WTC11 (cell line): ENCODE results near the gene COX7A2.

Source experiments
- SP1 ChIP-seq: sonication (generic); formaldehyde crosslinking; conservative IDR thresholded peaks from 2 replicates; pipeline ENCODE4 v1.8.1; 2022; ENCODE audit warnings: missing genetic modification reagents
- TF ChIP-seq, protein P1 (sequence below): fragments of 200-600 bp; IDR thresholded peaks from 2 replicates; pipeline ENCODE4 v1.8.0; 2022; ENCODE audit warnings: antibody characterized with exemption

DNA sequence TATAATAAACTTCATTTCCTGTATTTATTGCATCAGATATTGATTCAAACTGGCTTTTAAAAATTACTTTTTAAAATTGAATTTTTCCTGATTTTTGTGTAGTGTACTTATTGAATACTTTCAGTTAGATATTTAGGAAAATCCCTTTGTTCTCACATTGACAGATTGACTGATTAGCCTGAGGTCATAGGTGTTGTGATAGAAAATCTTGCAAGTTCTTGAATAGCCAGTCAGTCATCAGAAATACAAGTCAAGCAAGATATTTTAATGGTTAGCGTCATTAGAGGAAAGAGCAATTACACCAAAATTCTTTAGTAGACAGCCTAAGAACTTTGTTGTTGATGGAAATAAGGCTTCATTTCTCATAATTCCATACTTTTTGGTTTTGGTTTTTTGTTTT, 44.4 kb upstream of the COX7A2 start:
- TF ChIP-seq SP1 (CRISPR knock-in tag), result no peak
- TF ChIP-seq, protein P1, sequence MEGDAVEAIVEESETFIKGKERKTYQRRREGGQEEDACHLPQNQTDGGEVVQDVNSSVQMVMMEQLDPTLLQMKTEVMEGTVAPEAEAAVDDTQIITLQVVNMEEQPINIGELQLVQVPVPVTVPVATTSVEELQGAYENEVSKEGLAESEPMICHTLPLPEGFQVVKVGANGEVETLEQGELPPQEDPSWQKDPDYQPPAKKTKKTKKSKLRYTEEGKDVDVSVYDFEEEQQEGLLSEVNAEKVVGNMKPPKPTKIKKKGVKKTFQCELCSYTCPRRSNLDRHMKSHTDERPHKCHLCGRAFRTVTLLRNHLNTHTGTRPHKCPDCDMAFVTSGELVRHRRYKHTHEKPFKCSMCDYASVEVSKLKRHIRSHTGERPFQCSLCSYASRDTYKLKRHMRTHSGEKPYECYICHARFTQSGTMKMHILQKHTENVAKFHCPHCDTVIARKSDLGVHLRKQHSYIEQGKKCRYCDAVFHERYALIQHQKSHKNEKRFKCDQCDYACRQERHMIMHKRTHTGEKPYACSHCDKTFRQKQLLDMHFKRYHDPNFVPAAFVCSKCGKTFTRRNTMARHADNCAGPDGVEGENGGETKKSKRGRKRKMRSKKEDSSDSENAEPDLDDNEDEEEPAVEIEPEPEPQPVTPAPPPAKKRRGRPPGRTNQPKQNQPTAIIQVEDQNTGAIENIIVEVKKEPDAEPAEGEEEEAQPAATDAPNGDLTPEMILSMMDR, result no peak
